ENCODE results near the gene CLDN6. TPM values are rescaled to one million over a fixed set of nuclear protein-coding genes. Genes with fewer than 3 reads are reported as not detected.

Gene CLDN6
- total and polyA plus RNA-seq, 2 of the 13 experiments (the other 11 are each of a cell fraction or from before 2014, with no cell fraction given): 5.9 to 7.6 TPM

DNA sequence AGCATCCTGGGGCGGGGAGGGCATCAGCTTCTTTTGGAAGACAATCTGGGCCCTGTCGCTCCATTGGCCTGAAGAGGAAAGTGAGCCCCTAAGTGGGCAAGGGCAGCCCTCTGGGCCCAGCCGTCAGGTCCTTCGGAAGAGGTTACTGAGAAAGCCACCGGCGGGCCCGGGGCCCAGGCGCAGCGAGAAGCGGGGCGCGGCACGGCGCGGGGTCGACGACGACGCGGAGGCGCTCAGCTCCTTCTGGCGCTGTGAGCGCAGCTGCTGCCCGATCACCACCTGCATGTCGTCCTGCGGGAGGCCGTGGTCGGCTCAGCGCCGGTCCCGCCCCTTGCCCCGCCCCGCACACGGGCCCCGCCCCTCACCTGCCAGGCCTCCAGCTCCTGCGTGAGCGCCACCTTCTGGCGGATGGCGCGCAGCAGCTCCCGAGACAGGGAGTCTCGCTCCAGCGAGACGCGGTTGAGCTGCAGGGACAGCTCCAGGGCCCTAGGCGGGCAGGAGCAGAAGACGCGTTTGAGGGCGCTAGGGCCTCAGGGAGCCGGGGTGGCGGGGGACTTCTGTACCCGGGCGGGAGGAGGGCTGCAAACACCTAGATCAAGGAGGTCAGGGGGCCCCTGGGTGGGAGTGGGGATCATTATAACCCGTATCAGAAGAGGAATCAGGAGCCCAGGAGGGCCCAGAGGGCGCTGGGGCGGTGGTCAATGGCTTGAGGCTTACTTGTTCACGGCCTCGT, 10.2 kb upstream of the CLDN6 start (continued):
- TF ChIP-seq RXRA (CRISPR knock-in tag; IDR thresholded peaks at IDR 0.05): no peak
- no peak; the same call in 1 of the 2 replicates for TF ChIP-seq CHD2 (IDR thresholded peaks at IDR 0.05; ENCODE audit: low read depth, low read length)
- TF ChIP-seq, protein P1, sequence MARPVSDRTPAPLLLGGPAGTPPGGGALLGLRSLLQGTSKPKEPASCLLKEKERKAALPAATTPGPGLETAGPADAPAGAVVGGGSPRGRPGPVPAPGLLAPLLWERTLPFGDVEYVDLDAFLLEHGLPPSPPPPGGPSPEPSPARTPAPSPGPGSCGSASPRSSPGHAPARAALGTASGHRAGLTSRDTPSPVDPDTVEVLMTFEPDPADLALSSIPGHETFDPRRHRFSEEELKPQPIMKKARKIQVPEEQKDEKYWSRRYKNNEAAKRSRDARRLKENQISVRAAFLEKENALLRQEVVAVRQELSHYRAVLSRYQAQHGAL (CRISPR knock-in tag; IDR thresholded peaks at IDR 0.05; ENCODE audit: not compliant biosample characterization): no peak
- no peak for TF ChIP-seq ZNF549 (CRISPR knock-in tag; IDR thresholded peaks at IDR 0.05)
- TF ChIP-seq FOXM1 (CRISPR knock-in tag; IDR thresholded peaks at IDR 0.05): no peak
- TF ChIP-seq FLYWCH1 (CRISPR knock-in tag; IDR thresholded peaks at IDR 0.05): no peak
- no peak for TF ChIP-seq RORA (CRISPR knock-in tag; IDR thresholded peaks at IDR 0.05)
- TF ChIP-seq, protein P2, sequence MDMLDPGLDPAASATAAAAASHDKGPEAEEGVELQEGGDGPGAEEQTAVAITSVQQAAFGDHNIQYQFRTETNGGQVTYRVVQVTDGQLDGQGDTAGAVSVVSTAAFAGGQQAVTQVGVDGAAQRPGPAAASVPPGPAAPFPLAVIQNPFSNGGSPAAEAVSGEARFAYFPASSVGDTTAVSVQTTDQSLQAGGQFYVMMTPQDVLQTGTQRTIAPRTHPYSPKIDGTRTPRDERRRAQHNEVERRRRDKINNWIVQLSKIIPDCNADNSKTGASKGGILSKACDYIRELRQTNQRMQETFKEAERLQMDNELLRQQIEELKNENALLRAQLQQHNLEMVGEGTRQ (IDR thresholded peaks at IDR 0.05; ENCODE audit: low read depth, low read length): no peak
- TF ChIP-seq, protein P2 (CRISPR knock-in tag; IDR thresholded peaks at IDR 0.05; ENCODE audit: borderline replicate concordance): no peak
- TF ChIP-seq BCL6 (CRISPR knock-in tag; IDR thresholded peaks at IDR 0.05): peak; percentile 19; the same call in 1 of the 2 replicates
- no peak for TF ChIP-seq ZNF431 (CRISPR knock-in tag; IDR thresholded peaks at IDR 0.05; ENCODE audit: borderline replicate concordance, low read depth)
- TF ChIP-seq BHLHE40 (IDR thresholded peaks at IDR 0.05; ENCODE audit: low read length): peak; percentile 61
- TF ChIP-seq, protein P3, sequence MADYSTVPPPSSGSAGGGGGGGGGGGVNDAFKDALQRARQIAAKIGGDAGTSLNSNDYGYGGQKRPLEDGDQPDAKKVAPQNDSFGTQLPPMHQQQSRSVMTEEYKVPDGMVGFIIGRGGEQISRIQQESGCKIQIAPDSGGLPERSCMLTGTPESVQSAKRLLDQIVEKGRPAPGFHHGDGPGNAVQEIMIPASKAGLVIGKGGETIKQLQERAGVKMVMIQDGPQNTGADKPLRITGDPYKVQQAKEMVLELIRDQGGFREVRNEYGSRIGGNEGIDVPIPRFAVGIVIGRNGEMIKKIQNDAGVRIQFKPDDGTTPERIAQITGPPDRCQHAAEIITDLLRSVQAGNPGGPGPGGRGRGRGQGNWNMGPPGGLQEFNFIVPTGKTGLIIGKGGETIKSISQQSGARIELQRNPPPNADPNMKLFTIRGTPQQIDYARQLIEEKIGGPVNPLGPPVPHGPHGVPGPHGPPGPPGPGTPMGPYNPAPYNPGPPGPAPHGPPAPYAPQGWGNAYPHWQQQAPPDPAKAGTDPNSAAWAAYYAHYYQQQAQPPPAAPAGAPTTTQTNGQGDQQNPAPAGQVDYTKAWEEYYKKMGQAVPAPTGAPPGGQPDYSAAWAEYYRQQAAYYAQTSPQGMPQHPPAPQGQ (CRISPR knock-in tag; IDR thresholded peaks at IDR 0.05; ENCODE audit: borderline replicate concordance): no peak
- peak; percentile 49; the same call in 1 of the 2 replicates for TF ChIP-seq ZNF777 (CRISPR knock-in tag; IDR thresholded peaks at IDR 0.05)
- TF ChIP-seq ZSCAN5A (CRISPR knock-in tag; IDR thresholded peaks at IDR 0.05; ENCODE audit: borderline replicate concordance): no peak
- TF ChIP-seq LCORL (IDR thresholded peaks at IDR 0.05): no peak
- TF ChIP-seq LCORL (CRISPR knock-in tag; IDR thresholded peaks at IDR 0.05): peak; percentile 50; the same call in 1 of the 2 replicates
- peak; percentile 51; the same call in 1 of the 2 replicates for TF ChIP-seq TBX2 (CRISPR knock-in tag; IDR thresholded peaks at IDR 0.05; ENCODE audit: borderline replicate concordance)
- TF ChIP-seq ZC3H13 (CRISPR knock-in tag; IDR thresholded peaks at IDR 0.05): no peak
- TF ChIP-seq RBM39 (IDR thresholded peaks at IDR 0.05; ENCODE audit: low read depth, low read length, poor library complexity, severe bottlenecking): no peak
- no peak for TF ChIP-seq SIX1 (CRISPR knock-in tag; IDR thresholded peaks at IDR 0.05; ENCODE audit: borderline replicate concordance)
- TF ChIP-seq KDM6A (CRISPR knock-in tag; IDR thresholded peaks at IDR 0.05; ENCODE audit: low read depth): no peak
- TF ChIP-seq, protein P4, sequence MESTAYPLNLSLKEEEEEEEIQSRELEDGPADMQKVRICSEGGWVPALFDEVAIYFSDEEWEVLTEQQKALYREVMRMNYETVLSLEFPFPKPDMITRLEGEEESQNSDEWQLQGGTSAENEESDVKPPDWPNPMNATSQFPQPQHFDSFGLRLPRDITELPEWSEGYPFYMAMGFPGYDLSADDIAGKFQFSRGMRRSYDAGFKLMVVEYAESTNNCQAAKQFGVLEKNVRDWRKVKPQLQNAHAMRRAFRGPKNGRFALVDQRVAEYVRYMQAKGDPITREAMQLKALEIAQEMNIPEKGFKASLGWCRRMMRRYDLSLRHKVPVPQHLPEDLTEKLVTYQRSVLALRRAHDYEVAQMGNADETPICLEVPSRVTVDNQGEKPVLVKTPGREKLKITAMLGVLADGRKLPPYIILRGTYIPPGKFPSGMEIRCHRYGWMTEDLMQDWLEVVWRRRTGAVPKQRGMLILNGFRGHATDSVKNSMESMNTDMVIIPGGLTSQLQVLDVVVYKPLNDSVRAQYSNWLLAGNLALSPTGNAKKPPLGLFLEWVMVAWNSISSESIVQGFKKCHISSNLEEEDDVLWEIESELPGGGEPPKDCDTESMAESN (CRISPR knock-in tag; conservative IDR thresholded peaks at IDR 0.05): no peak
